Cerebellar nuclear complex (tissue), 1 donor: Measurements from ENCODE around the gene CIDEA.

ENCODE experiments used
- DNase-seq, 2 experiments: peaks; one replicate each; lab custom pipeline; 2025; lab: John Stamatoyannopoulos, UW

CIDEA gene

DNA sequence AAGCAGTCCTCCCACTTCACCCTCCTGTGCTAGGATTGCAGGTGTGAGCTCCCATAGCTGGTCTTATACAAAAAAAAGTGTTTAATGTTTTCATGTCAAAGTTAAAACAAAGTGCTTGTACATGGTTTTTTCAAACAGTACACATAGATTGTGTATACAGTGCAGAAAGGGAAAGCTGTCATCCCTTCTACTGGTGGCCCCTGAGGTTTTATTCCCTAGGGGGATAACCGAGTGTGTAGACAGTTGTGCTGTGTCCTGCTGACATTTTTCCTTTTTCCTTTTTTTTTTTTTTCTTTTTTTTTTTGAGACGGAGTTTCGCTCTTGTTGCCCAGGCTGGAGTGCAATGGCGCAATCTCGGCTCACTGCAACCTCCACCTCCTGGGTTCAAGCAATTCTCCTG lies 64.7 kb downstream of the CIDEA start:
- no peak for DNase-seq

- DNase-seq = no peak
These were observed 67.2 kb downstream of the CIDEA start for GRCh38 chr18:12321333-12321732.

- no peak for DNase-seq
These were observed 71.0 kb downstream of the CIDEA start for GRCh38 chr18:12324991-12325725.

- no peak for DNase-seq
These were observed 71.6 kb downstream of the CIDEA start for GRCh38 chr18:12325726-12326245.

GRCh38 chr18:12326711-12327460 lies 72.7 kb downstream of the CIDEA start:
- no peak for DNase-seq
